PC-3 (cell line): ENCODE data around the gene TGFBR3. TPM values are rescaled to one million over a fixed set of nuclear protein-coding genes. Genes with fewer than 3 reads are reported as not detected.
"Not testable (repeated sequence)": the region's sequence is repeated elsewhere in the genome, so short reads cannot be mapped to it uniquely, and the experiment has no call there.

ENCODE experiments used
- ATAC-seq: fragments of 200-7000 bp; cut with Tn5 transposase; 2 replicates; pipeline ENCODE4 v1.9.1; 2020; ENCODE audit warnings: mild to moderate bottlenecking, moderate library complexity
- BruUV-seq: library from RNA; stranded (reverse); fragments of 400-500 nt; replicated peaks from 2 replicates; lab custom pipeline; 2021; lab: Mats Ljungman, UMichigan
- CTCF ChIA-PET: fragments of 300-600 bp; sonication (Branson Sonifier 250); formaldehyde crosslinking; loops from one replicate; lab custom pipeline; 2022; ENCODE audit warnings: antibody characterized with exemption; lab: Charles Lee
- POLR2A ChIA-PET: fragments of 300-600 bp; sonication (Branson Sonifier 250); formaldehyde crosslinking; loops from one replicate; lab custom pipeline; 2022; ENCODE audit warnings: antibody characterized with exemption; ENCODE audit not compliant: unreplicated experiment; lab: Charles Lee
- DNase-seq: peaks from one replicate; pipeline ENCODE4 v3.0.0-alpha.2; 2015
- H2AFZ ChIP-seq: fragments of 300-600 bp; sonication (generic); 2 replicates; pipeline ENCODE4 v1.6.0; 2016; ENCODE audit warnings: antibody characterized with exemption, low read length
- H3F3A ChIP-seq: fragments of 300-600 bp; sonication (generic); one replicate; pipeline ENCODE4 v1.6.0; 2017; ENCODE audit warnings: antibody characterized with exemption, low read length, control low read depth, mild to moderate bottlenecking; ENCODE audit not compliant: unreplicated experiment
- H3K27ac ChIP-seq: fragments of 300-600 bp; sonication (generic); 2 replicates; pipeline ENCODE4 v1.5.1; 2016; ENCODE audit warnings: mild to moderate bottlenecking, low read length
- H3K27me3 ChIP-seq: fragments of 300-600 bp; sonication (generic); 2 replicates; pipeline ENCODE4 v1.6.1; 2016; ENCODE audit warnings: low read length, mixed read lengths
- H3K36me3 ChIP-seq: fragments of 300-600 bp; sonication (generic); 2 replicates; pipeline ENCODE4 v1.6.1; 2016; ENCODE audit warnings: low read depth, mixed run types, low read length, mixed read lengths
- H3K4me1 ChIP-seq: fragments of 300-600 bp; sonication (generic); 2 replicates; pipeline ENCODE4 v1.5.1; 2016; ENCODE audit warnings: low read length; ENCODE audit not compliant: insufficient read depth
- H3K4me2 ChIP-seq: fragments of 300-600 bp; sonication (generic); 2 replicates; pipeline ENCODE4 v1.6.0; 2016; ENCODE audit warnings: low read length
- H3K4me3 ChIP-seq: fragments of 300-600 bp; sonication (generic); 2 replicates; pipeline ENCODE4 v1.5.1; 2016; ENCODE audit warnings: mild to moderate bottlenecking, low read length, mixed read lengths
- H3K79me2 ChIP-seq: fragments of 300-600 bp; sonication (generic); 2 replicates; pipeline ENCODE4 v1.6.1; 2017; ENCODE audit warnings: low read length, mixed read lengths
- H3K9ac ChIP-seq: fragments of 300-600 bp; sonication (generic); 2 replicates; pipeline ENCODE4 v1.6.0; 2016; ENCODE audit warnings: mild to moderate bottlenecking, low read length
- H3K9me2 ChIP-seq: fragments of 300-600 bp; sonication (generic); replicated peaks from 2 replicates; pipeline ENCODE4 v1.6.1; 2016; ENCODE audit warnings: mixed run types, low read length, mixed read lengths
- H3K9me3 ChIP-seq: fragments of 300-600 bp; sonication (generic); 2 replicates; pipeline ENCODE4 v1.6.1; 2016; ENCODE audit warnings: low read length, mixed read lengths
- H4K20me1 ChIP-seq: fragments of 300-600 bp; sonication (generic); 2 replicates; pipeline ENCODE4 v1.6.1; 2016; ENCODE audit warnings: low read length, mixed read lengths
- CTCF ChIP-seq: fragments of 300-600 bp; sonication (generic); conservative IDR thresholded peaks from 2 replicates; pipeline ENCODE4 v1.5.1; 2017; ENCODE audit warnings: antibody characterized with exemption, low read depth, mild to moderate bottlenecking, low read length
- EZH2 ChIP-seq: fragments of 300-600 bp; sonication (generic); IDR thresholded peaks from one replicate; pipeline ENCODE4 v1.6.1; 2017; ENCODE audit warnings: antibody characterized with exemption, mild to moderate bottlenecking, low read length; ENCODE audit not compliant: unreplicated experiment
- EZH2phosphoT487 ChIP-seq: fragments of 300-600 bp; sonication (generic); IDR thresholded peaks from 2 replicates; pipeline ENCODE4 v1.6.1; 2018; ENCODE audit warnings: mild to moderate bottlenecking, antibody characterized with exemption, low read length, borderline replicate concordance
- intact Hi-C: fragments of 100-400 bp; cut with micrococcal nuclease; formaldehyde crosslinking; loops from 2 replicates; pipeline ENCODE4 v1.9.0; 2023
- total RNA-seq: library from RNA; depleted of rRNA; stranded (reverse); fragments of >200 nt; gene quantifications from 2 replicates; pipeline ENCODE4 v1.2.3, GENCODE V29; 2014

TGFBR3 gene
- total RNA-seq, 1 experiment from 2014 or later: 2.8 TPM

- Histone ChIP-seq H3K4me2 (no peak overlapping the region), H2AFZ (no peak overlapping the region), H4K20me1 (no peaks in the 10 kb centered on the region), H3K36me3 (no peaks in the 10 kb centered on the region), H3K27ac (no peak overlapping the region), H3K9ac (no peak overlapping the region), H3K9me2 (no peaks in the 10 kb centered on the region), H3K4me1 (no peaks in the 10 kb centered on the region), H3K79me2 (no peaks in the 10 kb centered on the region), H3K9me3 (no peaks in the 10 kb centered on the region), H3K4me3 (no peak overlapping the region), H3F3A (no peaks in the 10 kb centered on the region), H3K27me3 (no peaks in the 10 kb centered on the region)
- DNase-seq (no peak), ATAC-seq (no peak)
- intact Hi-C loops: no loop called here
- TF ChIP-seq CTCF (no peak), EZH2 (no peak), EZH2phosphoT487 (no peak)
- ChIA-PET POLR2A (no interaction called here), CTCF (no interaction called here)
- no TSS peak for BruUV-seq
These were observed 215.2 kb downstream of the TGFBR3 start for GRCh38 chr1:91670781-91671180.

- TF ChIP-seq EZH2phosphoT487 (no peak), CTCF (no peak), EZH2 (no peak)
- Histone ChIP-seq H3K4me3 (no peak overlapping the region), H3K9me3 (no peaks in the 10 kb centered on the region), H3K79me2 (no peaks in the 10 kb centered on the region), H3K36me3 (no peaks in the 10 kb centered on the region), H2AFZ (no peak overlapping the region), H3K27me3 (no peaks in the 10 kb centered on the region), H3K9me2 (no peaks in the 10 kb centered on the region), H4K20me1 (no peaks in the 10 kb centered on the region), H3K4me2 (no peak overlapping the region), H3K4me1 (no peaks in the 10 kb centered on the region), H3F3A (no peaks in the 10 kb centered on the region), H3K27ac (no peak overlapping the region), H3K9ac (no peak overlapping the region)
- DNase-seq (no peak), ATAC-seq (no peak)
- POLR2A ChIA-PET: no interaction called here
- intact Hi-C loops: no loop called here
- no TSS peak for BruUV-seq
- CTCF ChIA-PET: no interaction called here
These were observed 216.2 kb downstream of the TGFBR3 start for GRCh38 chr1:91669584-91670350.

GRCh38 chr1:91666651-91667050, 219.3 kb downstream of the TGFBR3 start:
- not testable (repeated sequence) for H3K79me2 ChIP-seq

More at GRCh38 chr1:91666651-91667050, 219.3 kb downstream of the TGFBR3 start:
- H3F3A ChIP-seq, POLR2A ChIA-PET, CTCF ChIA-PET, BruUV-seq, H3K9me3 ChIP-seq, H3K27ac ChIP-seq, H2AFZ ChIP-seq, DNase-seq, H3K4me3 ChIP-seq, H3K9me2 ChIP-seq, H3K4me2 ChIP-seq, H4K20me1 ChIP-seq, H3K9ac ChIP-seq, intact Hi-C loops, ATAC-seq, H3K27me3 ChIP-seq, H3K4me1 ChIP-seq, H3K36me3 ChIP-seq: not testable (repeated sequence)
